GM12892 (cell line): ENCODE results near the gene RPP30.
"Not testable (repeated sequence)": the region's sequence is repeated elsewhere in the genome, so short reads cannot be mapped to it uniquely, and the experiment has no call there.

Experiments used
- DNase-seq: peaks from one replicate; pipeline ENCODE4 v3.0.0; 2011; ENCODE audit not compliant: insufficient read length
- FAIRE-seq: peaks from 2 replicates; lab custom pipeline; 2011; peaks lifted over from hg19 to GRCh38; lab: Jason Lieb, UNC
- POLR2A ChIP-seq: IDR thresholded peaks from 2 replicates; pipeline ENCODE4 v1.6.1; 2011; ENCODE audit warnings: low read depth, low read length, control low read depth
- POLR2AphosphoS5 ChIP-seq: IDR thresholded peaks from 2 replicates; pipeline ENCODE4 v1.6.1; 2011; ENCODE audit warnings: low read depth, low read length, control low read depth
- TAF1 ChIP-seq: IDR thresholded peaks from 2 replicates; pipeline ENCODE4 v1.6.1; 2011; ENCODE audit warnings: low read depth, mild to moderate bottlenecking, control low read depth, low read length, borderline replicate concordance

Gene RPP30

DNA sequence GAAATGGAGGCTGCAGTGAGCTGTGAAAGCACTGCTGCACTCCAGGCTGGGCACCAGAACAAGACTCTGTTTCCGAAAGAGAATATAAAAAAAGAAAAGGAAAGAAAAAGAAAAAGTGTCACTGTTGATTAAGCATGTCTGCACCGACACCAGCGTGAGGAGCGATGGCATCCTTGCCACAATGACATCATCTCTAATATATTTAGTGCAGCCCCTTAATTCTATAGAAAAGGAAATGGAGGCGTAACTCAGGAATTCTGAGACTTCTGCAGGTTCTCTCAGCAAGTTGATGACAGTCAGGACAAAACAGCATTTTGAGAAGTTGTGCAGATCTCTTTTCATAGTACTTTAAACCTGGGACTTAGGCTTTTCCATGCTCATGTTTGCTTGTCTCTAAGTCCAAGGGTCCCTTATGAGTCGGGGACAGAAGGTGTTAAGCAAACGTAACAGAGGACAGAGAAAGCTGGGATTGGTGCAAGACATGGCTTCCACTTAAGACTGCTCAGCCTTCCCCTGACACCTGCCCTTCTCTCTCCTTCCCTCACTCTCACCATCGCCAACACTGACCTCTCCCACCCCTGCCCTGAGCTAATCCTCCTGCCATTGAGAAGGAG is 66.0 kb downstream of the RPP30 start:
- no peak for DNase-seq
- TF ChIP-seq POLR2A = no peak
- TF ChIP-seq TAF1 = no peak
- TF ChIP-seq POLR2AphosphoS5 = no peak

DNA sequence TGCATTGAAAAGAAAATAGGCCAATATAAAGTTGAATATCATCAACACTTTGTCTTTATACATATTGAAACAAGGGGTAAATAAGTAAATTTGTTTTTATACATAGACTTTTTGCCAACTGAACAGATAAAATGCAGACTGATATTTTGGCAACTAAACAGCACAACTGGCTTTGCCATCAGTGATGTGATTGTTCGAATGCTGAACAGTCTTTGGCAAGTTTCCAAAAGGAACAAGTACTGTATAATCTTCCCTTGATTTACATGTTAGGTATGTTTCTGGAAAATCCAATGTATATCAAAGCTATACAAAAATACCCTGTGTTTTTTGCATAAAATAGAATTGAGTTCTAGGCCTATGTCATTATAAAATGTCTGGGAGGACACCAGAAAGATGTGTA is 67.3 kb downstream of the RPP30 start:
- DNase-seq (no peak), FAIRE-seq (no peak)
- TF ChIP-seq POLR2AphosphoS5 = no peak
- no peak for TF ChIP-seq TAF1
- TF ChIP-seq POLR2A = no peak

More for the DNA sequence above, 66.0 kb downstream of the RPP30 start:
- no peak for FAIRE-seq

DNA sequence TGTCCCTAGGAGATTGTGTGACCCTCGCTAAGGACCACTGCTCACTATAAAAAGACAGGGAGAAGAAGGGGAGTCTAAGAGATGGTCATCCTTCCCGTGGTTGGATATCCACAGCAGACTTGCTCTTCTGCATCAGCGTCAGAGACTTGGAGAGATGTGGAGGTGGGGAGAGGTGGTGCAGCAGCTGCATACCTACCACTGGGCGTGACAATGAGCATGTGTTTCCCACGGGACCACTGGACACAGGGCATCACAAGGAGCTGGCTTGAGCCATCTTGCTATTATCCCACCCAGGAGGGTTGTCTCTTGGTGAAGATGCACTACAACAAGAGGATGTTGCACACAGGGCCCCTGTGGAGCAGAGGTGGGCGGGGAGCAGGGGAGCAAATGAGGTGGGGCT is 67.9 kb downstream of the RPP30 start:
- FAIRE-seq (no peak), DNase-seq (no peak)
- TF ChIP-seq TAF1 = no peak
- no peak for TF ChIP-seq POLR2AphosphoS5
- no peak for TF ChIP-seq POLR2A

DNA sequence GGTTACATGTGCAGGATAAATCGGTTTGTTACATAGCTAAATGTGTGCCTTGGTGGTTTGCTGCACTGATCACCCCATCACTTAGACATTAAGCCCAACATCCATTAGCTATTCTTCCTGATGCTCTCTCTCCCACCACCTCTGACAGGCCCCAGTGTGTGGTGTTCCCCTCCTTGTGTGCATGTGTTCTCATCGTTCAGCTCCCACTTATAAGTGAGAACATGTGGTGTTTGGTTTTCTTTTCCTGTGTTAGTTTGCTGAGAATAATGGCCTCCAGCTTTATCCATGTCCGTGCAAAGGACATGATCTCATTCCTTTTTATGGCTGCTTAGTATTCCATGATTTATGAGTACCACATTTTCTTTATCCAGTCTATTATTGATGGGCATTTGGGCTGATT is 71.2 kb downstream of the RPP30 start:
- not testable (repeated sequence) for DNase-seq, FAIRE-seq

DNA sequence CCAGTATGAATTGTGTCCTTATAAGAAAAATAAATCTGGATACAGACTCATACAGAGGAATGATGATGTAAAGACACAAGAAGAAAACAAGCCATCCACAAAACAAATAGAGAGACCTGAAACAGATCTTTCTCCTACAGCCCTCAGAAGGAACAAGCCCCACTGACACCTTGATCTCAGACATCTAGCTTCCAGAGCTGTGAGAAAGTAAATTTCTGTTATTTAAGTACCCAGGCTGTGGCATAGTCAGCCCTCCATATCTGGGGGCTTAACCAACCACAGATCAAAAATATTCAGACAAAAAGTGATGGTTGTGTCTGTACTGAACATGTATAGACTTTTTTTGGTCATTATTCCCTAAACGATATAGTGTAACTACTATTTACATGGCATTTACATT is 73.0 kb downstream of the RPP30 start:
- TF ChIP-seq TAF1 (no peak), POLR2A (no peak), POLR2AphosphoS5 (no peak)
- DNase-seq (no peak), FAIRE-seq (peak; percentile 53)

DNA sequence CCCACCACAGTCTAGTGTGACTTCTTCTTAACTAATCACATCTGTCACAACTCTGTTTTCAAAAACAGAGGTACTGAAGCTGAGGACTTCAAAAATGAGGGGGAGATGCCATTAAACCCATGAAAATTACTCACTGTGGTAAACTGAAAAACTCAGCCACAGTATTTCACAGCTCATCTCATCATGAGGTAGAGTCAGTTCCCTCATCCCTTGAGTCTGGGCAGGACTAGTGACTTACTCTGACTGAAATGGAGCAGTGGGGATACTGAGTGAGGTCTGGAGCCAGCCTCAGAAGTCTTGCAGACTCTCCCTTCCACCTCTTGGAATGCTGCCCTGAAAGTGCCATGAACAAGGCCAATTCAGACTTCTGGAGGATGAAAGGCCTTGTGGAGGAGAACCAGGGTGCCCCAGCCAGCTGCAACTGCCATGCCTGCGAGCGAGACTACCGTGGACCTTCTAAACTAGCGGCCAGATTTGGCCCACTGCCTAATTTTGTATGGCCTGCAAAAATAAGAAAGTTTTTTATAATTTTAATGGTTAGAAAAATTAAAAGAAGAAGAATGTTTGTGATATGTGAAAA is 73.8 kb downstream of the RPP30 start:
- FAIRE-seq (peak; percentile 68), DNase-seq (no peak)
- no peak for TF ChIP-seq POLR2AphosphoS5
- TF ChIP-seq POLR2A = no peak
- no peak for TF ChIP-seq TAF1

DNA sequence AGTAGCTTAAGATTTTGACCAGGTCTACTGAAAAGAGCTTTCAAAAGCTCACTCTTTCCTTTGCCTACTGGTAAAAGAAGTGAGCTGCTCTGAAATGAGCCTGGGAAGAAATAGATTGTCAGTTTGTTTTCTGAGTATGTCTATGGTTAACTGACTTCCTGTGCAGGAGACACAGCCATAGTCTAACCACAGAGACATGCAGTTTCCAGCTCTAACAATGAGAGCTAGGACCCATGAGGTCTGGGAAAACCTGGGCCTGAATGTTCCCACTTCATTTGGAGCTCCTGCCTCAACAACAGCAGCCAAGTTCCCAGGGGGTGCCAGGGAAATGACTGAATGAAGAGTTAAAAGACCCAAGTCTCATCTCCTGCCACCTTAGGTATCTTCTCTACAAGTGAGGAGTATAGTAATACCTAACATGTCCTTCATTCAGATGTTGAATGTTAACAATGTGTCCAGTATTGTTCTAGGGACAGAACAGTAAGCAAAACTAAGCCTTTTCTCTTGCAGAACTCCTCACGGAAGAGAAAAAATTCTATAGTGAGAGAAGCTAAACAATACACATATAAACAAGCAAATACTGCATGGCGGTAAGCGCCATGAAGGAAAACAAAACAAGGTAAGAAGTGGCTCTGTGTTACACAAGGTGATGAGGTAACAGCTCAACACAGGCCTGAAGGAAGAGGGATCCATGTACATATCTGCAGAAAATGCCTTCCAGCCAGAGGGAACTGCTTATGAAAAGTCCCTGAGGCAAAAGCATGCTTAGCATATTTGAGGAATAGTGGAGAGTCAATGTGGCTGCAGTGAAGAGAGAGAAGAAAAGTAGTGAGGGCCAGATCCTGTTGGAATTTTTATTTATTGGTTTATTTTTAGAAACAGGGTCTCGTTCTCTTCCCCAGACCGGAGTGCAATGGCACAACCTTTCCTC is 75.5 kb downstream of the RPP30 start:
- no peak for DNase-seq
- TF ChIP-seq POLR2AphosphoS5 (no peak), POLR2A (no peak)
- peak; percentile 76 for FAIRE-seq
